T-helper 9 cell (primary cell): Measurements from ENCODE around the gene LYSMD1.
A peak's percentile ranks its signal among the peaks of the same experiment; 100 is the strongest.

Experiments
- DNase-seq: peaks from one replicate; pipeline ENCODE4 v3.0.0-alpha.2; 2020

LYSMD1 gene

DNA sequence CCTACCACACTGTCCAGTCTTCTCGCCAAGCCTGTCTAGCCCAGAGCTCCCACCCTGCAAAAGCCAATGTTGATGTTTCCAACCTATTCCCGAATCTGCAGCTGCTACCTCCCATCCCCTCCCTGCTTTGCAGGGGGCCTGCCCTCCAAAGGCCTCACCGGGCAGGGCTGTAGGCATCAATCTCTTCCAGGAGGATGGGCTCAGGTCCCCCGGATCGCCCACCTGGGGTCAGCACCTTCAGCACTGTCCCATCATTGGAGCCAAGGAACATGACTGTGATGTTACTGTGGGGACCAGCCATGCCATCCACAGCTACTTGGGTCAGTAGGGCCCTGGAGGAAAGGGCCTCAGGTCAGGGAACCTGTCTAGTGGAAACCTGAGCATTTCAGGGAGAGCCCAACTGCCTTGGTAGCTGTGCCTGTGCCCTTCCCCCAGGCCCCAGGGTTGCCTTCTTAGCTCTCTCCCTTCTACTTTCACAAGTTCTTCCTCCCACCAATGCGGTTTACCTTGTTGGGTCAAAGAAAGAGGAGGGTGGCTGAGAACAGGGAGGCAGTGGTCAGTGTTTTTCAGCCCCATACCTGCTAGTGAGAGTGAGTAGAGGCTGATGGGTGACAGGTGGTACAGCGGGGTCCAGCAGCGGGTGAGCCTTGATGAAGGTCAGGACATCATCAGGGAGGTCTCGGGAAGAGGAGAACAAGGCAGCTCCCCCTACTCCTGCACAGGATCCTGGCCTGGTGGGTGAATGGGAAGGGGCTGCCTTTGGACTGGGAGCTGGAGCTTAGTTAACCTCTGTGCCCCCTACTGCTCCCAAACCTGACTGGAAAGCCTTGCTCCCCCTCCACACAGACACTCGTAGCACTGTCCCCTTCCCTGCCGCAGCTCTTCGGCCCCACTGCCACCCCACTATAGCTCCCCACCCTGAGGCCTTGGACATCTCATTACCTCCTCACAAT, 30.0 kb downstream of the LYSMD1 start:
- DNase-seq: no peak

GRCh38 chr1:151134991-151135390, 30.7 kb downstream of the LYSMD1 start:
- no peak for DNase-seq

GRCh38 chr1:151134396-151134795, 31.3 kb downstream of the LYSMD1 start:
- DNase-seq: no peak

DNA sequence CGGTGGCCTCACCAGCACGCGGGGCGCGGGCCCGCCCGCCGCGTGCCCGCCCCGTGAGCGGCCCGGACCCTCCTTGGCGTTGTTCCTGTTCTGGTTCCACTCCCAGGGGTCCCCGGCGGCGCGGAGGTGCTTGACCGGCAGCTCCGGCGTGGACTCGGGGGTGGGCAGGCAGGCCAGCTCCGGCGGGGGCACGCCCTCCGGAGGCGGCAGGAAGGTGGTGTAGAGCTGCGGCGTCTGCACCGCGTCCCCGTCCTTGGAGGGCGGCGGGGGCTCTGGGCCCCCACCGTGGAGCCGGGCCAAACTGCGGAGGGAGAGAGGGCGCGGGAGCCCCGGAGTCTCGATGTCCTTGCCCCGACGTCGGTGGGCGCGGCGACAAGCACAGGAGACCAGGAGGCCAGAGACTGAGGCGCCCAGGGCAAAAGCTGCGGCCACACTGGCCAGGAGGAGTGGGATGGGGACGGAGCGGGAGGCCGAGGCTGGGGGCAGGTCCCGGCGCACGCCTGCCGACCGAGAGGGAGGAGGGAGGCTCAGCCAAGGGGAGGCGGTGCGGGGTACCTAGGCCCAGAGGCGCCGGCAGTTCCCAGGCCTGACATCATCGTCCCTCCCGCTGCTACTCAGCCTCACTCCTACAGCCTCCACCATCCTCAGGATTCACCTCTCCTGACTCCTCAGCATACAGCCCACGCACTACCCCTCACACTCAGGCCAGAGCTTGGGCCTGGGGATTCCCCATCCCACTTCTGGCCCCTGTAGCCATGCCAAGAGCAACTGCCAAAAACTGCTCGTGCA, 32.5 kb downstream of the LYSMD1 start:
- DNase-seq: no peak

- DNase-seq: no peak
Observed at GRCh38 chr1:151132335-151133017, 33.2 kb downstream of the LYSMD1 start.

DNA sequence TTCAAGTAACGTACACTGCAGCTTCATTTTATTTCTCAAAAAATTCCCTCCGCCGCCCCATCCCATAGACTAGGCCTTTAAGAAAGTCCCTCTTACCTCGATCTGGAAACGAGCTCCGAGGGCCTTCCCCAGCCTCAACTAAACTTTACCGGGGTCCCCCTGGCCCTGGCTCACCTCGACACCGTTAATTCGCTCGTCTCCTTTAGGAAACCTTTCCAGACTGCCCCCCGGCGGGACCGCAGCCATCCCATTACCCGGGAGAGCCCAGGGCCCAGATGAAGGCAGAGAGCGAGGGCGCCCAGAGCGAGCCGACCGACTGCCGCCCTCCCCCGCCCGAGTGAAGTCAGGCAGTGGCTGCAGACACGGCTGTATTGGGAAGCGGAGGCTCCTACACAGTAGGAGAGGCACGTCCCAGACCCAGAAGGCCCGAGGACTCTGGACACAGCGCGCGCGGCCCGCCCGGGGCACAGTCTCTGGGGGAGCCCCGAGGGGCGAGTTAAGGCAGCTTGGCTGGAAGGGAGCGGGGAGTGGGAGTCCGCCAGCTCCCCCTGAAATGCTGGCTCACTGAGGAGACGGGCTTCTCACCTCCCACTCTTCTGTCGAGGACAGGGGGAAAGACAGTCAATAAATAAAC, 33.9 kb downstream of the LYSMD1 start:
- DNase-seq: no peak

- peak; percentile 32 for DNase-seq
Observed at GRCh38 chr1:151130987-151131586, 34.6 kb downstream of the LYSMD1 start.

DNA sequence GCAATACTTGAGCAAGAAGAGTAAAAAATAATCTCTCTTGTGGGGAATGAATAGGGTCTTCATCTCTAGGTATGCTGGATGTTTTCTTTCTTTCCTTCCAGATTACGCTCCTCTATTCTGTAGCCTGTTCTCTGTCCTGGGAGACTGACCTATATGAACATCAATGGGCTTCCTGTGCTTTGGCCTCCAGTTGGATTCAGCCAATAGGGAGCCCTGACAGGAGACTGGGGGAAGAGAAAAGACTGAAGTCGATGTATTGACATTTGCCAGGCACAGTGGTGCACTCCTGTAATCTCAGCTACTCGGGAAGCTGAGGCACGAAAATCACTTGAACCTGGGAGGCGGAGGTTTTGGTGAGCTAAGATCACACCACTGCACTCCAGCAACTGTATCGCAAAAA, 36.9 kb downstream of the LYSMD1 start:
- DNase-seq: no peak

DNA sequence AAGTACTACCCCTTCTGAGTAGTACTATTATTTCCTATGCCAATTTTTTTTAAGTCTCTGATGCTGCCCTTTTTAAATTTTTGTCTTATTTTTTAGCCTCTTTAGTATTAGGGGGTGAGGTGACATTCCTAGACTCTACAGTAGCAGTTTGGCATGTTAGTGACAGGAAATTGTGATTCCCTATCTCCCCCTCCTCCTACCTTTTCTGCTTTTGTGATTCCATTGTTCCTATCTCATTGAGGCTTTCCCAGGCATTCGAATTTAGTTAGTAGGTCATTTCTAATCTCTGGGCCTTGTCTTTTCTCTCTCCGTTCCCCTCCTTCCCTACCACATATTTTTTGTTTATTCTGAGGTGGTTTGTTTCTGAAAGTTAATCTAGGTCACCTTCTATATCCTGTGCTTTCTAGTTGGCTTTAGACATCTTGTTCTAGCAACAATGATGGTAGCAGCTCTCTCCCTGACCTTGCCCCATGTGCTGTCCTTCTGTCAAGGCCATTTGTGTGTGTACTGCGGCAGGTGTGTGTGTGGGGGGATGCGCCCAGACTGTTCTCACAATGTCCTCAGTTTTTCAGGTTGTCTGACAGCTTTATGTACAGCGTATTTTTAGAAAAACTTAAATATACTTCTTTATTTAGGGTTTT, 40.8 kb downstream of the LYSMD1 start:
- DNase-seq: no peak

DNA sequence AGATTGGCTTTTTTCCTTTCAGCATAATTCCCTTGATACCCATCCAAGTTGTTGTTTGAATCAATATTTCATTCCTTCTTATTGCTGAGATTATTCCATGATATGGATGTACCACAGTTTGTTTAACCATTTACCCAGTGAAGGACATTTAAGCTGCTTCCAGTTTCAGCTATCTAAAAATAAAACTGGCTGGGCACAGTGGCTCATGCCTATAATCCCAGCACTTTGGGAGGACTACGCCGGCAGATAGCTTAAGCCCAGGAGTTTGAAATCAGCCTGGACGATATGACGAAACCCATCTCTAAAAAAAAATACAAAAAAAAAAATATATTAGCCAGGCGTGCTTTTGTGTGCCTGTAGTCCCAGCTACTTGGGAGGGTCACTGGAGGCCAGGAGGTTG, 51.8 kb downstream of the LYSMD1 start:
- no peak for DNase-seq
